Large intestine (tissue), 3 donors: Measurements from ENCODE around the gene IL5RA. TPM values are rescaled to one million over a fixed set of nuclear protein-coding genes. Genes with fewer than 3 reads are reported as not detected.

ENCODE experiments used
- DNase-seq, 2 donors: peaks; one replicate each; pipeline versions ENCODE4 v3.0.0 to v3.0.0-alpha.2; 2013
- H3K27ac ChIP-seq: one replicate; pipeline ENCODE4 v1.5.1; 2013; ENCODE audit warnings: low read length
- H3K27me3 ChIP-seq: 2 replicates; pipeline ENCODE4 v1.6.1; 2013; ENCODE audit warnings: low read length; ENCODE audit not compliant: control insufficient read depth, insufficient read depth
- H3K36me3 ChIP-seq: 2 replicates; pipeline ENCODE4 v1.6.1; 2013; ENCODE audit warnings: low read length; ENCODE audit not compliant: control insufficient read depth, insufficient read depth
- H3K4me1 ChIP-seq: one replicate; pipeline ENCODE4 v1.6.1; 2013; ENCODE audit warnings: low read length; ENCODE audit not compliant: control insufficient read depth, insufficient read depth
- H3K4me3 ChIP-seq: one replicate; pipeline ENCODE4 v1.5.1; 2013; ENCODE audit warnings: low read length
- H3K9me3 ChIP-seq: one replicate; pipeline ENCODE4 v1.6.1; 2013; ENCODE audit warnings: mild to moderate bottlenecking, low read depth, low read length, moderate library complexity; ENCODE audit not compliant: control insufficient read depth
- WGBS: methylation state at CpG from one replicate; pipeline ENCODE4 v1.1.5; 2013; ENCODE audit warnings: low lambda C conversion rate; ENCODE audit not compliant: insufficient coverage; 5-methylcytosine and 5-hydroxymethylcytosine counted together
- polyA plus RNA-seq: library from polyadenylated mRNA; unstranded; fragments of 120-200 nt; gene quantifications from one replicate; pipeline ENCODE4 v1.2.1, GENCODE V29; 2013

IL5RA gene
- polyA plus RNA-seq, 1 donor = 0.28 TPM

DNA sequence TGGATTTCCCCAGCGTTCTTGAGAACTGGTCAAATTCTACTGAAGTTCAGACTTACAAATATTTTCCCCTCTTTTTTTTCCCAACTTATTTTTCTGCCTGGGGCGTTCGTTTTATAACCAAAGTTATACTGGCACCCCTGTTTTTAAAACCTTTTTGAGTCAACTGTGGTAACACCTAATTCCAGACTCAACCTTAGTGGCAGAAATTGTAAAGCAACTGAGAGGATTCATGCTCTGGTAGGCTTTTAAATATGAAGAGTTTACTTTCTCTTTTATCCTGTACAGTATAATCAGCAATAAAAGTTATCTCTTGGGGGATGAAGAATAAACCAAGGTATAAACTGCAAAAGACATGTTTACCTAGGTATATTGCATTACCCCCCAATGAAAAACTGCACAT, 2.3 kb downstream of the IL5RA start:
- no peaks in the 10 kb centered on the region for H3K9me3 ChIP-seq
- H3K4me1 ChIP-seq = no peaks in the 10 kb centered on the region
- H3K27me3 ChIP-seq = peaks cover 6% of the 10 kb centered on the region
- H3K27ac ChIP-seq = no peak overlapping the region
- H3K4me3 ChIP-seq = no peak overlapping the region
- WGBS = 100% methylated on average over 3 of the region's 3 CpGs
- DNase-seq = no peak
- no peaks in the 10 kb centered on the region for H3K36me3 ChIP-seq

- 95% methylated on average over 3 of the region's 3 CpGs for WGBS
- Histone ChIP-seq H3K4me3 (no peak overlapping the region), H3K27me3 (peaks cover 6% of the 10 kb centered on the region), H3K36me3 (no peaks in the 10 kb centered on the region), H3K4me1 (no peaks in the 10 kb centered on the region), H3K27ac (no peak overlapping the region), H3K9me3 (no peaks in the 10 kb centered on the region)
- DNase-seq = no peak
Observed at GRCh38 chr3:3107181-3107580, 3.0 kb downstream of the IL5RA start.

DNA sequence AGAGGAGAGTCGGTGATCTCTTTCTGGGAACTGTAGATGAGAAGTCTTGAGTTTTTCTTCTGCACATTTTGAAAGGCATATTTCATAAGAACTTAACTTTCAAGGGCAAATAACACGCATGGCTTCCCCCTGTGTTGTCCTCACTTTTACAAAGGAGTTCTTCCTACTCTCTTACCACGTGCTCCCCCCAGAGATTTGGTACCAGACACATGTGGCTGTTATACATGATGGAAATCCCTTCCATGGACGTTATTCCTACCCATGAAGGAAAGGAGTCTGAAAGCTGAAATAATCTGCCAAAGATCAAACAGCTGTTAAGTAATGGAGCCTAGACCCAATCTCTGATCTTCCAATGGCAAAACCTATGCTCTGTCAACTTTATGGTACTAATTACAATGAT, 4.4 kb downstream of the IL5RA start:
- Histone ChIP-seq H3K36me3 (no peaks in the 10 kb centered on the region), H3K4me1 (no peaks in the 10 kb centered on the region), H3K27me3 (peaks cover 4% of the 10 kb centered on the region), H3K4me3 (no peak overlapping the region), H3K27ac (no peak overlapping the region), H3K9me3 (no peaks in the 10 kb centered on the region)
- no CpG with 5 or more reads among the region's 4 CpGs for WGBS
- DNase-seq = no peak

DNA sequence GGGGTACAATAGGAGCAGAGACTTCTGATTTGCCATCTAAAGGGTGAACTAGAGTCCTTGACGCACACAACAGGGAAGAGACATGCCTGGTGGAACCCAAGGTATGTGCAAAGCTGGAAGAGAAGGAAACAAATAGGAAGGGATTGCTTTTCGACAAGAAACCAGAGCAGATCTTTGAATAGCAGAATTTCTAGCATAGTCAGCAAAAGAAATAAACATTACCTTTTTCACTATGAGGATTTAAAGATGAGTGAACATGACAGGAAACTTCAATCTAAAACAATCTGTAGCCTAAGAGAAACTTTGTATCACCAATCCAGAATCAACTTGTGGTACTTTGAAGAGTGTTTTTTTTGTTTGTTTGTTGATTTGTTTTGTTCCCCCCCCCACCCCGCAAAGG, 4.9 kb downstream of the IL5RA start:
- no peak for DNase-seq
- H3K9me3 ChIP-seq = no peaks in the 10 kb centered on the region
- no peak overlapping the region for H3K4me3 ChIP-seq
- no peaks in the 10 kb centered on the region for H3K4me1 ChIP-seq
- WGBS = 100% methylated on average over 1 of the region's 3 CpGs
- peaks cover 3% of the 10 kb centered on the region for H3K27me3 ChIP-seq
- no peaks in the 10 kb centered on the region for H3K36me3 ChIP-seq
- no peak overlapping the region for H3K27ac ChIP-seq

DNA sequence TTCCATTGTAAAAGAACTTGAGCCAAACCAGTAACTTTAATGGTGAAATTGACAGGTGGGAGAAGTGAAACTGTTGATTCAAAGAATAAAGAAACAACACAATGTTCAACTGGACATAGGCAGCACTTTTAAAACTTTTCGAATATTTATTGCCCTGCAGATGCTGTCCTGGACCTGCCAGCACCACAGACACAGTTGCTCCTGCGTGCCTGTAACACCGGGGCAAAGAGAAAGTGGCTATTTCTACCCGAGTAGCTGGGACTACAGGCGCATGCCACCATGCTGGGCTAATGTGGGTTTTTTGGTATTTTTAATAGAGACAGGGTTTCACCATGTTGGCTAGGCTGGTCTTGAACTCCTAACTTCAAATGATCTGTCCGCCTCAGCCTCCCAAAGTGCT, 7.4 kb downstream of the IL5RA start:
- WGBS = 100% methylated on average over 1 of the region's 6 CpGs
- Histone ChIP-seq H3K4me3 (no peak overlapping the region), H3K9me3 (no peaks in the 10 kb centered on the region)

GRCh38 chr3:3101660-3102458, 8.3 kb downstream of the IL5RA start:
- no peak for DNase-seq
- Histone ChIP-seq H3K9me3 (no peaks in the 10 kb centered on the region), H3K27ac (no peak overlapping the region), H3K36me3 (no peaks in the 10 kb centered on the region), H3K4me3 (no peak overlapping the region), H3K27me3 (peaks cover 2% of the 10 kb centered on the region), H3K4me1 (no peaks in the 10 kb centered on the region)
- 100% methylated on average over 1 of the region's 6 CpGs for WGBS

More for the DNA sequence above, 7.4 kb downstream of the IL5RA start:
- Histone ChIP-seq H3K27ac (no peak overlapping the region), H3K36me3 (no peaks in the 10 kb centered on the region), H3K4me1 (no peaks in the 10 kb centered on the region), H3K27me3 (no peaks in the 10 kb centered on the region)
- no peak for DNase-seq

- Histone ChIP-seq H3K27me3 (peaks cover 2% of the 10 kb centered on the region), H3K9me3 (no peaks in the 10 kb centered on the region), H3K4me1 (no peaks in the 10 kb centered on the region), H3K4me3 (no peak overlapping the region), H3K27ac (no peak overlapping the region), H3K36me3 (no peaks in the 10 kb centered on the region)
- DNase-seq = no peak
- WGBS = 60% methylated on average over 2 of the region's 4 CpGs
Observed at GRCh38 chr3:3097958-3098357, 12.2 kb downstream of the IL5RA start.

DNA sequence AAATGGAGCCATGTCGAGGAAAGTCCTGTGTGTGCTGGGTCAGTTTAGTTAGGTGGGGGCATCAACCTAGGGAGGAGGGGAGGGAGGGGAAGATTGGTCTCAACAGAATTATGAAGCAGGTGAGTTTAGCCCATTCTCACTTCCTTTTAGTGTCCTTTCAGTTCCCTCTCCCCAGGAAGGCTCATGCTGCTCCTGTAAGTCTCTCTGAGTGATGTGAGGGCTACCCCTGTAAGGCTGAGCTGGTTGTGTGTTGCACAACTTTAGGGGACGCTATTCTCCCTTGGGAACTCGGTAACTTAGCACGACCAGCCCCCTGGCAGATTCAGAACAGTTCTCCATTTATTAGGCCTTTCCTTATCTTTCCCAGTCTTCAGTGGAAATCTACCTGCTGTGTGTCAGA, 21.2 kb downstream of the IL5RA start:
- no peaks in the 10 kb centered on the region for H3K9me3 ChIP-seq
- H3K4me3 ChIP-seq = no peak overlapping the region
- no peaks in the 10 kb centered on the region for H3K36me3 ChIP-seq
- H3K27me3 ChIP-seq = no peaks in the 10 kb centered on the region
- no peak overlapping the region for H3K27ac ChIP-seq
- H3K4me1 ChIP-seq = no peaks in the 10 kb centered on the region
- no peak for DNase-seq
- WGBS = no CpG with 5 or more reads among the region's 4 CpGs

DNA sequence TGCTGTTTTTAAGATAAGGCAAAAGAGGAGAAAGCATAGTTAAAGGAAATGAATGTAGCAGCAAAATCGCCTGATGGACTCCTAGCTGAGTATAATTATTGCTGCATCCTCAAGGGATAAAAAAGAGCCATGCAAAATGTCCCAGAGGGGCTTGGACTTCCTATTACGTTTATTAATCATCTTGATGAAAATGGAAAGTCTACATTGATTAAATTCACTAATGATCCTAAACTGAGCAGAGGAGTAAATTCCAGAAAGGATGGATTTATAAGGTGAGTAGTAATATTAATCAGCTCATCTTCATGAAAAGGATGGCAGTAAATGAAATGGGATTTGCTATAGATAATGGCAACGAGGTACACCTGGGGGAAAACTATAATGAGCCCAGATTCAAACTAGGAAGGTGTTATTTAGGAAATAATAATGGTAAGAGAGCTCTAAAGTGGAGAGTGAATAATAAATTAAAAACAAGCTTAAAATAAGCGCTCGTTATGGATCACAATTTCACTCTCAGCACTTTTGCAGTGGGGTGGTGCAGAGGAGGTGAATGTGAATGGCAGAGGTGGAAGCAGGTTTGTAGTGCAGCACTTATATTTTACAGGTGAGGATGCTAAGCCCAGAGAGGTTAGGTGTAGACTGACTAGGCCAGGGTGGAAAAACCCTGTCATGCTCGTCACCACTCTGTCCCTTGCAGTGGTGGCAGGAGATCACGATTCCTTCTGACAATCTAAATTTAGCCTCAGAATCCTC, 22.3 kb downstream of the IL5RA start:
- Histone ChIP-seq H3K4me3 (no peak overlapping the region), H3K27ac (no peak overlapping the region), H3K9me3 (no peaks in the 10 kb centered on the region), H3K4me1 (no peaks in the 10 kb centered on the region), H3K27me3 (no peaks in the 10 kb centered on the region), H3K36me3 (no peaks in the 10 kb centered on the region)
- DNase-seq = no peak
- 90% methylated on average over 2 of the region's 7 CpGs for WGBS

DNA sequence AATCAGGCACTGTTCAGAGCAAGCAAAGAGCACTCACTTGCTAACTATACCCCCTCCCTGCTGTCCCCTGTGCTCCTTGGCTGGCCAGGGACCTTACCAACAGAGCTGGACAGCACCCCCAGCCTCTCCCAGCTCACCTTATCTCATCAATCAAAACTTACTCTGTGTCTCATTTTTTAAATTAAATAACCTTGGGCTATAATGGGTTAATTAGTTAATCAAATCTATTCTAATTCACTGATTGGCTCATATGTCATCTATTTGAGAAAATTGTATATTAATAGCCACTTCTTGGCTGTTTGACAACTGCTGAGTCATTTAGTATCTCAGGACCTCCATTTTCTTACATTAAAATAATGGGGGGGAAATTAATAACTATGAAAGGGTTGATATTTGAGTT, 22.9 kb downstream of the IL5RA start:
- no peaks in the 10 kb centered on the region for H3K9me3 ChIP-seq
- no peaks in the 10 kb centered on the region for H3K27me3 ChIP-seq
- no peak overlapping the region for H3K27ac ChIP-seq
- no peak for DNase-seq
- H3K4me1 ChIP-seq = no peaks in the 10 kb centered on the region
- no peak overlapping the region for H3K4me3 ChIP-seq
- no peaks in the 10 kb centered on the region for H3K36me3 ChIP-seq
